GM21381 (cell line): ENCODE results near the gene SEPTIN1.
A peak's percentile ranks its signal among the peaks of the same experiment; 100 is the strongest.
"Not testable (repeated sequence)": the region's sequence is repeated elsewhere in the genome, so short reads cannot be mapped to it uniquely, and the experiment has no call there.

ENCODE experiments used
- ATAC-seq: cut with Tn5 transposase; IDR thresholded peaks from one replicate; pipeline ENCODE4 v1.9.1; 2021; ENCODE audit warnings: mild to moderate bottlenecking, moderate library complexity; ENCODE audit not compliant: unreplicated experiment

The SEPTIN1 gene

GRCh38 chr16:30406795-30407101 lies 24.4 kb upstream of the SEPTIN1 start:
- peak; percentile 3 for ATAC-seq

- ATAC-seq, result no peak
Observed at GRCh38 chr16:30401768-30402425, 19.5 kb upstream of the SEPTIN1 start.

- ATAC-seq, result no peak
Observed at GRCh38 chr16:30399435-30400186, 17.2 kb upstream of the SEPTIN1 start.

GRCh38 chr16:30398661-30399434 lies 16.5 kb upstream of the SEPTIN1 start:
- no peak for ATAC-seq

GRCh38 chr16:30397776-30398660 lies 15.7 kb upstream of the SEPTIN1 start:
- no peak for ATAC-seq

GRCh38 chr16:30397056-30397455 lies 14.7 kb upstream of the SEPTIN1 start:
- no peak for ATAC-seq

GRCh38 chr16:30396627-30397026 lies 14.3 kb upstream of the SEPTIN1 start:
- not testable (repeated sequence) for ATAC-seq

GRCh38 chr16:30395992-30396585 lies 13.7 kb upstream of the SEPTIN1 start:
- no peak for ATAC-seq

GRCh38 chr16:30395155-30395991 lies 13.0 kb upstream of the SEPTIN1 start, which contains the start of gene ZNF48:
Gene ZNF48, plus strand, starts transcription at chr16:30395420. Its CDS starts 375 bp downstream, at chr16:30395795.
- peak; percentile 62 for ATAC-seq

GRCh38 chr16:30394592-30395154 lies 12.3 kb upstream of the SEPTIN1 start:
- ATAC-seq, result no peak

GRCh38 chr16:30383521-30383920 lies 1.2 kb upstream of the SEPTIN1 start:
- ATAC-seq, result no peak

GRCh38 chr16:30381291-30382041 lies 895 bp downstream of the SEPTIN1 start:
- no peak for ATAC-seq

GRCh38 chr16:30380803-30381208 lies 1.6 kb downstream of the SEPTIN1 start:
- no peak for ATAC-seq

GRCh38 chr16:30380072-30380802 lies 2.1 kb downstream of the SEPTIN1 start:
- ATAC-seq, result no peak

- no peak for ATAC-seq
Observed at GRCh38 chr16:30379158-30379783, 3.1 kb downstream of the SEPTIN1 start.

GRCh38 chr16:30378236-30379157 lies 3.9 kb downstream of the SEPTIN1 start:
- peak; percentile 83 for ATAC-seq
